GM18526 (cell line): Measurements from ENCODE around the gene ST13.
A peak's percentile ranks its signal among the peaks of the same experiment; 100 is the strongest.

Experiments
- POLR2A ChIP-seq: IDR thresholded peaks from 3 replicates; pipeline ENCODE4 v1.6.1; 2011; ENCODE audit not compliant: insufficient read length; ENCODE audit errors: extremely low read depth

ST13 gene

DNA sequence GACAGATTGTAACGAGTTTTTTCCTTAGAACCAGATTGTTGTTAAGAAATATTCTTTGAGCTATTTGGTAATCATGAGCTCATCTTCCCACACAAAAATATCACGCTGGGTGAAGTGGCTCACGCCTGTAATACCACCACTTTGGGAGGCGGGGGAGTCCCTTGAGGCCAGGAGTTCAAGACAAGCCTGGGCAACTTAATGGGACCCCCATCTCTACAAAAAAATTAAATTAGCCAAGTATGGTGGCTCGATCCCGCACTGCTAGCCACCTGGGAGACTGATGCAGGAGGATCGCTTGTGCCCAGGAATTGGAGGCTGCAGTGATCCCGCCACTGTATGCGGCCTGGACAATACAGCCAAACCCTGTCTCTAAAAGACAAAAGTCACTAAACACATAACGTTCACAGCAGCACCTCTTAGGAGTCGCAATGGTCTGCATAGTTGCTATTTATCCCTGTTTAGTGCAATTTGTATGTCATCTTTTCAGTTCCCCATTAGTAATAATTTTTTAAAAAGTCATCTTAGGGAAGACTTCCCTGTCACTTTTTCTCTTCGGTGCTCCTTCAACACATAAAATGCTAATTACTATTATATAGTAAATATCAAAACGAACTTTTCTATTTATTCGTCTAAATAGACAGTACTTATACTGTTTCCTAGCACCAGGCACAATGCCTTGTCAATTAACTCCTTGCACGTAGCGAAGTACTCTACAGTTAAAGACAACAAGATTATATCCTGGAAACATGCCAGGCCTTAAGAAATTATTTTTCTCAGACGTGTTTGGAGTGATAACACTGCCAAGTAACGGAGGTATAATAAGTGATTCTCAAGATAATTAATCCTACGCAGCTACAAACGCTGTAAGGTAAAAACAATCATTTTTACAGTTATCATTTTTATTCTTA is 1.1 kb downstream of the ST13 start:
- no peak for TF ChIP-seq POLR2A

DNA sequence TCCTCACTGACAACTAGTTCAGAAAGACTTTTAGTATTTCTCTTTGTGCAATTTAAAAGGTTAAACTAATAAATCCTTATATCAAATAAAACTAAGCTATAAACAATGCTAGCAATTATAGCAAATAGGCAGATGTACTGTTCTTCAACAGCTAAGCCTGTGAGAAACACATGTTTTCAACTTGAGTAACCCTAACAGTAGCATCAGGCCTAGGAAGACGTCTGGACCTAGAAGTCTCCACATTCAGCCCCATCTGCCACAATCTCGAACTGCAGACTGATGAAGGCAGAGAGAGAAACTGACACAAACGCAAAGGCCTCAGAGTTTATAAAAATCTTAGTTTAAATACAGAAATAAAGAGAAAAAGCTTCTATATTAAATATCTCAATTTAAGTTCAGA is 2.5 kb downstream of the ST13 start:
- no peak for TF ChIP-seq POLR2A

DNA sequence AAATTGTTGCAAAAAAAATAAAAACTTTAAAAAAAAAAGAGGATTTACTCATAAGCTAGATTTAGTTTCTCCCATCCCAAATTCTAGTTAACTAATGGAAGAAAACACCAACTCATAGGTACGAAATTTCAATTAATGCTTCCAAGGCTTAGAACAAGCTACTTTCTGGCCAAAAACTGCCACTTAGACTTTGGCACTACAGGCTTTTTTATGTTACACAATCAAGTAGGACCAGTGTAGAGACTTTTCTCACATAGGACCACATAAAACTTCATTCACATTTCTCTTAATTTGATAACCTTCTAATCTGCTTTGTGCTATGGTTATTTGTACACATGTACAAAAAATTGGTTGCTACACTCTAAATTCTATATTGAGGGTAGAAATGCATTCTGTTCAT is 3.1 kb downstream of the ST13 start:
- no peak for TF ChIP-seq POLR2A

DNA sequence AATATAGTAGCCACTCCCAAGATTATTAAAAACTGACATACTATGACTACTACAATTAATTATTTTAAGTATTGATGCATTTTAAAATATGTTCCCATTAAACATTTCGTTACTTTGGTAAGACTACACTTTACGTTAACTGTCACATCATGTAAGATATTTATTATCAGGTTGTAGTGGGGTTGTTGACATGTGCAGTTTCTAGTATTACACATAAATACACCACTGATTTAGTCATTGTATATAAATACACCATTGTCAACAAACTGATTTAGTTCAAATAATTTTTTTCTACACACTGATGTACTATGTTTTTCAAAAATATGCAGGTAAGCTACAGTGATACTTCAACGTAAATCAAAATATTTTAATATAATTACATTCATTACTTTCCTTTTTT is 11.5 kb downstream of the ST13 start:
- TF ChIP-seq POLR2A, result no peak

DNA sequence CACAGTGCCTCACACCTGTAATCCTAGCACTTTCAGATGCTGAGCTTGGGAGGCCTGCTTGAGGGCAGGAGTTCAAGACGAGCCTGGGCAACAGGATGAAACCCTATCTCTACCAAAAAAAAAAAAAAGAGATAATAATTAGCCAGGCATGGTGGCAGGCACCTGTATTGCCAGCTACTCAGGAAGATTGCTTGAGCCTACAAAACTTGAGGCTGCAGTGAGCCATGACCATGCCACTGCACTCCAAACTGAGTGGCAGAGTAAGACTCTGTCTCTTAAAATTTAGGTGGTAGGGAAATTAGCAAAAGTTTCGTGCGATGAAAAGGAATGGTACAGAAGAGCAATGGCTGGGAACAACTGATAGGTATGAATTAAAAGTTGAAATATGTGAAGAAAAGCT is 18.0 kb downstream of the ST13 start:
- TF ChIP-seq POLR2A, result no peak

DNA sequence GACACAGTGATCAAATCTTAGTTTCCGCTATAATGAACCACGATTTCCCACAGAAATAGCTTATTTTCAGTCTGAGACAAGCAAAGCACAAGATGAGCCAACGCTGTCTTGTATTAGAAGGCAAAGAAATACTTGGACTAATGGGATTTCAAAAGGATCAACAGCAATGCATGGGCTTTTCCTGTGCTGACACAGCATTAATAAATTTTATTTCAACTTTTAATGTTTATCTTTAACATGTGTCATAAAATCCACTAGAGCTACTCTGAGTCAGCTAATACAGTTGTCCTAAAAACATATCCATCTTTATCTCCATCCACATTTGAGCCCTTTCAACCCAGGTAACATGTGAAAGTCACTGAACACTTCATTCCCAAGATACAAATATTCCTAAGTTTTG is 21.8 kb downstream of the ST13 start:
- no peak for TF ChIP-seq POLR2A

DNA sequence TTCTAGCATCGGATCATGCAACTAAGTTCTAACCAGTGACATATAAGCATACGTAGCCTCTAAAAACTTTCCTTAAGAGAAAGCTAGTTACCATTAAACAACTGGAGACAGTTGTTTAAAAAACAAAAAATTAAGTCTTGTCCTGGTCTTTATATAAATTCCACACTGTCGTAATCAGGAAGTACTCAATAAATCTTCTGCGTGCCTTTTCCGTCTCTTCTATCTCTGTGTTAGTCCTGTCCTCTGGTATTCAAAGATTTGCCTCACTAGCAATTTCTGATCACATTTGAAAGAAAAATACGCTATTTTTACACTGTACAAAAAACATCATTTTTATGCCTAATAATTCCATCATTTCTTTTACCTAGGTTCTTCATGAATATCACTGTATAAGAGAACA is 27.3 kb downstream of the ST13 start:
- TF ChIP-seq POLR2A, result no peak

DNA sequence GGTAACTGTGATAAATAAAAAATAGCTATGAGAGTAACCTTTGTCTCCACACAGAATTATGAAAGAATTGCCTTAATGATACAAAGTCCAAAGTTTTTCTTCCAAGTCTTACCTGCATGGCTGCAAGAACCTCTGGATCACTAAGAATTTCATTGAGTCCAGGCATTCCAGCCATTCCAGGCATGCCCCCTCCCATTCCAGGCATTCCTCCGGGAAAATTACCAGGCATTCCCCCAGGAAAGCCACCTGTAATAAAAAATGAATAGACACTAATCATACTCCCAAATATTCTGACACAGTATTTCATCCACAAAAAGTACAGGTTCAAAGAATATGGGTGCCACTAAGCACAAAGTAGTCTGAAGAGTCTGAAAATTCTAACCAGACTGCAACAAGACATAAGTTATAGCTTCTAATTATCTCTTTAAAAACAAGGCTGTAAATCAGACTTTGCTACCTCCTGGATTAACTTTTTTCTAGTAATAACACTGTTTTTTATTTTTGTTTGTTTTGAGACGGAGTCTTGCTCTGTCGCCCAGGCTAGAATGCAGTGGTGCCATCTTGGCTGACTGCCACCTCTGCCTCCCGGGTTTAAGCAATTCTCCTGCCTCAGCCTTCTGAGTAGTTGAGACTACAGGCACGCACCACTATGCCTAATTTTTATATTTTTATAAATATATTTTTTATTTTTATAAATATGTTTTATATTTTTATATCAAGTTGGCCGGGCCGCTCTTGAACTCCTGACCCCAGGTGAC is 29.3 kb downstream of the ST13 start:
- no peak for TF ChIP-seq POLR2A

DNA sequence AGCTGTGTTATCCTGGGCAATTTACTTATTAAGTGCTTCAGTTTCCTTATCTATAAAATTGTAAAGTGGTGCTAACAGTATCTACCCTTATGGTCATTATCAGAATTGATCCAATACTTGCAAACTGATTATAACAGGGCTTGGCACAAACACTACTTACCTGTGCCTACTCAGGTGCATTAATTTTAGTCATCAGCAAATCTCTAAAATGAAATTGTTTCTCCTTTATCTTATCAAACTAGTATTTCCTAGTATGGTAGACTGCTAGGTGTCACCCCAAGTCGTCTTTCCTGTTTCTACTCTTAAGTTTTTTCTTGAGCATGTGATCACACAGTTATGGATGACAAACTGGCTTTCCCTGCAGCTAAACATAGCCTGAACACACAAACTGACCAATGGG is 33.0 kb downstream of the ST13 start:
- no peak for TF ChIP-seq POLR2A

DNA sequence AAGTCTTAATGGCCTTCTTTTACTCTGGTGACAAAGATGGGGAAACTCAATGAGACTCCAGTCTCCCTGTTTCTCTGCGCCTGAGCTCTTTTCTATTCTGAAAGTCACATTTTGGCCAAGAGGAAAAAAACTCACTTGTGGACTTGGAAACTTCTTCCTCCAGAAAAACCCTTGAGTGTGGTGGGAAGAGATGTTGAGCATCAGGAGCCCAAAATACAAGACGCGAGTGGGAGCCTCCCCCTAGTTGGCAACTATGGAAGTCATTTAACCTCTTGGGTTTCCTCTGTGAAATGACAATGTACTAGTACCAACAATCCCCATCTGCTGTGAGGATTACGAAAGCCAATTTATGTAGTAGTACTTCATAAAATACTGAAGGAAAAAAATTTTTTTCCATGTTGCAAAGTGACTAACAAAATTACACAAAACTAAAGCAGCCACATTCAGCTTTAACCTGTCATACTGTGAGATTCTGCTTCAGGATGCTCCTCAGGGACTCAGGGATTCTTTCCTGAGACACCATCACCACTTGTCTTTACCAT is 36.8 kb downstream of the ST13 start:
- no peak for TF ChIP-seq POLR2A

DNA sequence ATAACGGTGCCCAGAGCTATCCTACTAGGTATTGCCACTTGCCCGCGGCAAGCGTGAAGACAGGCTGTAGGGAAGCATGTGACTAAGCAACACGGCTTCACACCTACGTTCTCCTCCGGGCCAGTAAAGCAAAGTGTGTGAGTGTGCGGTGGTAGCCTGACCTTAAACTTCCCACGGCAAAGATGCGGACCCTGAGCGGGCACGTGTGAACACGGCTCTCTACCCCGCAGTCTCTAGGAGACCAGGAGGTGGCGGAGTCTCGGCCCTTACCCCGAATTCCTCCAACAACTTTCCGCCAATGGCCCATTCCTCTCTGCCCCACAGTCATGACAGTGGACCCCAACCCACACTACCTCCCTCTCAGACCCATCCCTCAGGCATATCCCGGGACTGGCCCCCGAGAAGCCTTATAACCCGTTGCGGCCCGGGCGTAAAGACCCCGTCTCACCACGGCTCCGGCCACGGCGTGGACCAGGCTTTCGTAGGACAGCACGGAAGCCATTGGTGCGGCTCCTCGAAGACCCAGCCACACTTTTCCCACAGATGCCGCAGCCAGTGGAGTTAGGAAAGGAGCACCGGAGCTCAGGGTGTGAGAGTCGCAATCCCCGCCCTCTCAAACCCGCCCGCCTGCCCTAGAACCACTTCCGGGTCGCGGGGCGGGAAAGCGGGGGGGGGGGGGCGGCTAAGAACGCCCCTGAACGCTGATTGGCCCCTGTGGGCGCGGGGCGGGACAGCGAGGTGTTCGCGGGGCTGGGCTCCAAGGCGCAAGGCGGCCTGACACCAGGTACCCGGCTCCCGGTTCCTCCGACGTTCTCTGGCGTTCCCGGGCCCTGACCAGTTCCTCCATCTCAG is 37.5 kb downstream of the ST13 start, which contains the start of gene SLC25A17:
Gene SLC25A17, minus strand, starts transcription at position 600 of the 852 bp plus-strand sequence. Its CDS starts 98 bp downstream, at position 502.
- peak; percentile 53 for TF ChIP-seq POLR2A

DNA sequence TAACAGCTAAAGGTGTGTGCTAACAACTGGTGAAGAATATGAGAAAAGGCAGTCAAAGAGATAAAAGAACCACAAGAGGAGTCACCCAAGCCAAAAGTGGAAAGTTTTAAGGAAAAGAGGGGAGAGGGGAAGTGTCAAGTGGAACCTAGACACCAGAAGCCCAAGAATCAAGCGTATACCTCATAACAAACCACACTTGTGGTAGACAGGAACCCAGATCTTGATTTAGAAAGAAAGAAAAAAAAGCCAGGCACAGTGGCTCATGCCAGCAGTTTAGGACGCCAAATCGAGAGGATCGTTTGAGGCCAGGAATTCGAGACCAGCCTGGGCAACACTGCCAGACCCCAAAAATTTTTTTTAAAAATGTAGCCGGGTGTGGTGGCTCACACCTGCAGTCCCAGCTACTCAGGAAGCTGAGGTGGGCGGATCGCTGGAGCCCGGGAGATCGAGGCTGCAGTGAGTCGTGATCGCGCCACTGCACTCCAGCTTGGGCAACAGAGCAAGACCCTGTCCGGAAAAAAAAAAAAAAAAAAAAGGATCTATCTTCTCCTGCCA is 38.2 kb downstream of the ST13 start:
- TF ChIP-seq POLR2A, result no peak

DNA sequence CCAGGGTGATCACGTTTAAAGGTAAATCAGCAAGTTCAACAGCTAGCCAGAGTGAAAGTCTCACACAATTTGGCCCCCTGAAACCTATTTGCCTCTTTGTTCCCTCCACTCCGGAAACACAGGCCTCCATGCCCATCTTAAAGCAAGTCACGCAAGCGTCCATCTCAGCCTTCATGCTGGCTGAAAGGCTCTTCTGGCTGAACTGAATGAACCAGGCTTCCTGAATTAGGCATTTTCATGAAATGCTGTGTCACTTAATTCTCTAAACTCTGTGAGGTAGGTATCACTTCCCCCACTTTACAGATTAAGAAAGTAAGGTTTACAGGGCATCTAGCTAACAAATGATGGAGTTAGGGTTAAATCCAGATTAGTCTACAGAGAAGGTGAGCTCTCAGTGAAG is 38.7 kb downstream of the ST13 start:
- no peak for TF ChIP-seq POLR2A

DNA sequence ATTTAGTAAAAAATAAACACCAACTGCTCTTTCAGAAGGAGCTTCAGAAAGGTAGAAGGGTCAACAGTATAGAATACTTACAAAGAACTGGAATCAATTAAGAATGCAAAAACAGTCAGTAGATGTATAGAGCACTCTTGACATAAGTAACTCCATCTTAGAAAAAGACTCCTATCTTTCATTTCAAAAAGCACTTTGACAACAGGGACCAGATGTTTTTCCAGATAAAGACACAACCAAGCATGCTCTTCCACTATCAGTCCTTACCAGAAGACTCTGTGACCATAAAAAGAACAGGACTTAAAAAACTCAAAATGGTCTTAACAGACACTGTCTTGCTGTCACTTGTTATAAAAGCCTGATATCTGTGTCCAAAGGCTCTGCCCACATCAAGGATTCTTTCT is 42.5 kb downstream of the ST13 start:
- no peak for TF ChIP-seq POLR2A
